GM21576 (cell line): Measurements from ENCODE around the gene L3MBTL4.
"Not testable (repeated sequence)": the region's sequence is repeated elsewhere in the genome, so short reads cannot be mapped to it uniquely, and the experiment has no call there.

ENCODE experiments used
- ATAC-seq: cut with Tn5 transposase; IDR thresholded peaks from one replicate; pipeline ENCODE4 v1.9.1; 2021; ENCODE audit warnings: mild to moderate bottlenecking, moderate library complexity; ENCODE audit not compliant: unreplicated experiment

The L3MBTL4 gene

DNA sequence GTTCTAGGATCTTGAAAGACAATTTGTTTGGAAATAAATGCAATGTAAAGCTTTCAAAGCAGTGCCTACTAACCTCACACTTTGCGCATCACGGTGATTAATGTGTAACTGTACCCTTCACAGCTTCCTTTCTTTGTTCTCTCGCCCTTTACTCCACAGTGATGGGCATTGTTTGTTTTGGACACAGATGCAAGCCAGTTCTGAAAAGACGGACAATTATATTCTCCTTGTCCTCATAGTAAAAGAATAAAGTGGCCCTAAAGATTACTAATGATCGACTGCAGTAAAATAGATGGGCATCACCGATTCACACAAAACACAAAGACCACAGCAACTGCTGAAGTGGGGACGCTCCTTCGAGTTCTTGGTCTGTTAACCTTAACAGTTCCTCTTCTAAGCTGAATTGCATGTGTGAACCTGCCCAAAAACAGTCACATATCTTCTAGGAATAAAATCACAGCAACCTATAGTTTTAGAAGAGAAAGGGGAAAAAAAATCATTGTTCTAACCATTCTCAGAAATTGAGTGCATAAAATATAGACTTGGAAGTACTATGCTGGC, 7.7 kb downstream of the L3MBTL4 start:
- no peak for ATAC-seq

DNA sequence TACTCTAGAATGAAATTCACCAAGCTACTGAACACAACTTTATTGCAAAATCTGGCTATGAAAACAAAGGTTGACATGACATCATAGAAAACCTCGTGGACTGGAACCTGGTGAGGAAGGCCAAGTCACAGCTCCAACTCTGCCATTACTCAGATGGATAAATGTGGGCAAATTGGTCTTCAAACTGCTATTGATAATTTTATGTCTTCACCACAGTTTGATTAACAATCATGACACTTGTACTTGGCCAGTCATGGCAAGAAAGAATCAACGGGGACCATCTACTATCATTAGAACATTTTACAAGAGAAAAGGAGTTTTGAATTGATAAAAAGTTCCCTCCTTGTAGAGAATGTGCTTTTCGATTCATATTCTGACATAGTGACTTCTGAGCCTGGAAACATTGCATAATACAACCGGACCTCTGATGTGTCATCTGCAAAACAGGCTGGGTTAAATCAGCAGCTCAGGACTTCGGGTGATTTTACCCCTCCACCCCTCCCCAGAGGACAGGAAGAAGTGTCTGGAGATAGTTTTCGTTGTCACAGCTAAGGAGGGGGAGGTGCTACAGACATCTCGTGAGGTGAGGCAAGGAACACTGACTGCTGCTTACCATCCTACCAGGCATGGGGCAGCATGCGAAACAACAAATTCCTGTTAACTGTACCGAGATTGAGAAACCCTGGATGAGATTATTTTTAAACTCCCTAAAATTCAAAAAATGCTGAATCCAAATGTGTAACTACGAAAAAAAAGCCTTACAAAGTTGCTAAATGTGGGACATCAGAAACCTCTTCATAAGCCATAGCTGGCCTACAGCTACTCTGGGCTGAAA, 8.4 kb downstream of the L3MBTL4 start:
- ATAC-seq, result no peak

DNA sequence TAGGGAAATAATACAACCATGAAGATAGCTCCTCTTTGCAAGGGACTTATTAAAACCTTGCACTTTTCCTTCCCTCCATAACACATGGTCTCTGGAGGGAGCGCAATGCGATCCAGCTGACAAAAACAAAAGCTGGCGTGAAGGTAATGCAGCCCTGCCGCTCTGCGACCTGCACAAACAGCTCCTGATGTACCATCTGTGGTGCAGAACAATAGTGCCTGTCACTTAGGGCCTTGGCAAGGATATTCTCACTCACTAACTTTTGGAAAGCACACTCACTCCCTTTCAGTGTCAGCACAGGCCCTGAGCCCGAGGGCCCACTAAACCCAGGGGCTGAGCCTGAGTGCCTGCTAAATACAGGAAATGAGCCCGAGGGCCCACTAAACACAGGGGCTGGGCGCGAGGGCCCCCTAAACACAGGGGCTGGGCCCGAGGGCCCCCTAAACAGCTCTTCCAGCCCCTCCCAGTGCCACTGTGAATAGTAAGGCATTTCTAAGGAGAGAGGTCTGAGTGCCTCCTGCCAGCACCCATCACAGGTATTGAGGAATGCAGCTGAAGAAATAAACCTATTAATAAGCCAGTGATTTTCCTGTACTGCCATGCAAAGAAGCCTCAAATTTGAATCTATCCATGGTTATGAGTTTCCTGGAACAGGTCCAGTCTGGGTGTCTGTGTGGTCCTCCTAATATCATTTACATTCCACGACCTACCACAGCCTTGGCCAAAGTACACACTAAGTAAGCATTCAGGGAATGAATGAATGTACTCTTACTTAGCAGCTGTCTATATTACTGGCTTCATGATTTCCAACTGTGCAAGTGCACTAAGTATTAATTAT, 9.3 kb downstream of the L3MBTL4 start:
- no peak for ATAC-seq

GRCh38 chr18:6404834-6405233, 9.9 kb downstream of the L3MBTL4 start:
- no peak for ATAC-seq

- ATAC-seq, result no peak
Measured at GRCh38 chr18:6401687-6402086, 13.0 kb downstream of the L3MBTL4 start.

DNA sequence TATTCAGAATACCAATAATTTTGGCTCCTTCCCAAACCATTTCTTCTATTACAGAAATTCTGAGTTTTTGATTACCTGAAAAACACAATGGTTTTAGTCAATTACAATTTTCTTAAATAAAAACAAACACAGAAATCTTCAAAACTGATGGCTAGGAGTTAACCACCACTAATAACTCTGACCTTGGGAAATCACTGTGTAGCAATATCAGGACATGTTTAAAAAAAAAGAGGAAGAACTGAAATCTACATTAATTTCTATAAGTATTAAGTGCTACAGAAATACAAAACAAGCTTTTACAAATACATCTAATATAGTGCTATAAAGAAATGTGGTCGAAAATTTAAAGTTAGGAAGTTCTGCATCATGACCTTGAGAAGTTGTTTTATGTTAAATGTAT, 14.9 kb downstream of the L3MBTL4 start:
- ATAC-seq, result no peak

DNA sequence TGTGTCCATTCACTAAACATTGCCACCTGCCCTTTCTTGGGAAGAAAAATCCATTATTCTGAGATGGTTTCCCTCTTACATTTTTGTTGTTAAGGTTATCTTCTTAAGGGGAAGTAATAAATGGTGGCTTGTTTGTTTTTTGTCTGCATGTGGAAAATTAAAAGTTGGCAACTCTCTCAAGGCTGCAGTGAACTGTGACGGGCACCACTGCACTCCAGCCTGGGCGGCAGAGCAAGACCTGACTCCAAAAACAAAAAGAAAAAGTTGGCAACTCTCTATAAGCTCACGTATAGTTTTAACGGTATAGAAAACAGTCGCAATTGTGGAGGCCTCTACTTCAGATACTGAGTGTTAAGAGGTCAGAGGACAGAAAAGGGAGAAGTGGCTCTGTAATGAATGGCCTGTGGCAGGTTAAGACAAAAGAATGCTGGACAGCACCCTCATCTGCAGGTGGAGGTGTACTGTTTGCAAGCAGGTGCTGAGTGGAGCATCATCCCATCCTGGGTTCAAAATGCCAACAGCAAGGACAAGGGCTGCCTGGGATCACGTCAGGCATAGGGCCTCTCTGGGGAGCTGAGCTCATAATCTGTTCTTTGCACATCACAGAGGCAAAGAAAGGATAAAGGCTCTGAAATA, 16.7 kb downstream of the L3MBTL4 start:
- no peak for ATAC-seq

- no peak for ATAC-seq
Measured at GRCh38 chr18:6396847-6397246, 17.9 kb downstream of the L3MBTL4 start.

DNA sequence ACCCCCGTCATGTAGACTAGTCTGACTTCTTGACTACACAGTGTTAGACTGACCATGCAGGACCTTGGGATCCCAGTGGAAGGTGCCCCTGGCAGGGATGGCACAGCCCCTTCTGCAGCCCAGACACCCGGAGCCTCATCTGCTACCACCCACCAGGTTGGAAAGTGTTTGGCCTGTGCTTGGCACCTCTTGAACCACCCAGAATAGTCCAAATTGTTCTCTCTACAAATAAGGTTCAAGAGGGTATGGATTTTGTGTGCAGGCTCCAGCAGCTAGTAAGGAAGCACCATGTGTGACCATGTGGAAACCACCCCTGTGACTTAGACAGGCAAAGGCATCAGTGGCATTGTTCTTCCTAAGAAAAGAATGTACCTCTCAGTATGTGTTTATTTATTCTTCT, 18.4 kb downstream of the L3MBTL4 start:
- no peak for ATAC-seq

- ATAC-seq, result no peak
Measured at GRCh38 chr18:6389005-6389404, 25.7 kb downstream of the L3MBTL4 start.

GRCh38 chr18:6382963-6383362, 31.7 kb downstream of the L3MBTL4 start:
- no peak for ATAC-seq

DNA sequence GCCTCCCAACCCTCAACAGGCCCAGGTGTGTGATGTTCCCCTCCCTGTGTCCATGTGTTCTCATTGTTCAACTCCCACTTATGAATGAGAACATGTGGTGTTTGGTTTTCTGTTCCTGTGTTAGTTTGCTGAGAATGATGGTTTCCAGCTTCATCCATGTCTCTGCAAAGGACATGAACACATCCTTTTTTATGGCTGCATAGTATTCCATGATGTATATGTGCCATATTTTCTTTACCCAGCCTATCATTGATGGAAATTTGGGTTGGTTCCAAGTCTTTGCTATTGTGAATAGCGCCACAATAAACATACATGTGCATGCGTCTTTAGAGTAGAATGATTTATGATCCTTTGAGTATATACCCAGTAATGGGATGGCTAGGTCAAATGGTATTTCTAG, 37.2 kb downstream of the L3MBTL4 start:
- ATAC-seq, result not testable (repeated sequence)

DNA sequence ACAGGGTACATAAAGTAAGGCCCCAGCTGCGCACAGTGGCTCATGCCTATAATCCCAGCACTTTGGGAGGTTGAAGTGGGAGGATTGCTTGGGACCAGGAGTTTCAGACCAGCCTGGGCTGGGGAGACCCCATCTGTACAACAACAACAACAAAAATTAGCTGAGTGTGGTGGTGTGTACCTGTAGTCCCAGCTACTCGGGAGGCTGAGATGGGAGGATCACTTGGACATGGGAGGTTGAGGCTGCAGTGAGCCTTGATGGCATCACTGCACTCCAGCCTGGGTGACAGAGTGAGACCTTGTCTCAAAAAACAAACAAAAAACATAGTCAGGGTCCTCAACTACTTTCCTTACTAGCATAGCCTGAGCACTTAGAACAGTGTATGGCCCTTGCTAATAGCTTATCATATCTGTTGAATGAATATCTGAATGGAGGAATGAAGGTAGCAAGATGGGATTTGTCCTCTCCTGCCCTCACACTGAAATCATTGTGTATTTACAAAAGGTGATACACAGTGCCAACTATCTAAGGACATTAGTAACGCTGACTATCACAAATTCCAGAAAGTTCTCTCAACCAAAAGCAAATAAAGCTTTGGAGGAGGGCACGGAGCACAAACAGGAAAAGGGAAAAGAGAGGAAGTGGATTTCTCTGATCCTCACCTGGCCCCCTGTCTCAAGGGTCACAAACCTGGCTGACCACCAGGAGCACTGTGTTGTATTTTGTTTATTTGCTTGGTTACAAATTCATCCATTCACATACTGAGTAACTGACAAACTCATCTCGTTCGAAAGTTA, 38.1 kb downstream of the L3MBTL4 start:
- ATAC-seq, result no peak

DNA sequence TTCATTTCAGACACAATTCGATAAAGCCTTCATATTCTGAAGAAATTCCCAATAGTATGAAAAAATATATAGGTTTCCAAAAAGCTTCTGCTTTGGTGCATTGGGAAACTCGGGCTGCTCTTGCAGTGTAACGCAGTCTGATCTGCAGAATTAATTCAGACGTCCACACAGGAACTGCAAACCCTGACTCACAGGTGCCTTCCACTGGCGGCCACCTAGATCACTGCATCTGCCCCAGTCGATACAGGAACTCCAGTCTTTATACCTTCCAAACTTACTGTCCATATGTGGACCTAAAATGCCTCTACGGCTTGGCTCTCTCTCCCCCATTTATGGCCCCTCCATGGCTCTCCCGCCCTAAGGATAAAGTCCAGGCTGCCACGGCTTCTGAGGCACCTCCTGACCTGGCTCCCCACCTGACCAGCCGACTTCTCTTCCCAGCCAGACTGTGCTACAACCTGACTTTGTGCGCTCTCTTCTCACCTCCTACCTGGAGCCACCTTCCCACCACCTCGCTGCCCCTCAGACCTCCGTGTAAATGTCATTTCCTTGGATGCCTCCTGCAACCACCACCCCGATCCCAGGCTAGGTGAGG, 39.7 kb downstream of the L3MBTL4 start:
- no peak for ATAC-seq

DNA sequence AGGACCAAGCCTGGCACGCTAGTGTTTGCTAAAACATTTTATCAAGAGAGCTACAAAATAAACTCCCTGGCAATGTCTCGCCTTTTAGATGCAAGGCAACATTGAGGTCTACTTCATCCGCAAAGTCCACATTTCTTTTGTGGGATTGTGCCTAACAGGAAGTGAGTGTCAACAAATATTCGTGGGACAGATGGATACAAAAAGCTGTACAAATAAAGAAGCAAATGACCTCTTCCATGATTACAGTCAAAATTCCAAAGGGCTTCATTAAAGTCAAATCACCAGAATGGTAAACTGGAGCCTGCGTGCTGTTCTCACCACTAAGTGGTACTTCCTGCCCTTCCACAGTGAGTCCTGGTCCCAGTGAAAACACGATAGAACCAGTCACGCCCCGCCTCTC, 40.4 kb downstream of the L3MBTL4 start:
- no peak for ATAC-seq

DNA sequence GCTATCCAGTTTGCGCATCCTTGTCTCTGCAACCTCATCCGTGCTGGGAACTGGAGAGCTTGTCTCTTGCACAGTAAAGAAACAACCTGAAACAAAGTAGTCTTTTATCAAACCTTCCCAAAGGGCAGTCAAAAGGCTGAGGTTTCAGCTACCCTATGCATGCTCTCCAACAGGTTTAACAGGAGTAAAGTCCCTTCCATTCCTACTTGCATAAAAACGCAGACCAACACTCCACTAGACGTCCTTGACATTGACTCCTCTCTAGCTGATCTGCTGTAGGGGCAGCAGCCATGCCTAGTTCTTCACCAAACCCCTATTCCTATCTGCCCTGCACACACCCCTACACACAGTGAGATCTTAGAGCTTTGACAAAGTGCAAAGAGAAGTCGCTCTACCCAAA, 41.5 kb downstream of the L3MBTL4 start:
- ATAC-seq, result no peak

DNA sequence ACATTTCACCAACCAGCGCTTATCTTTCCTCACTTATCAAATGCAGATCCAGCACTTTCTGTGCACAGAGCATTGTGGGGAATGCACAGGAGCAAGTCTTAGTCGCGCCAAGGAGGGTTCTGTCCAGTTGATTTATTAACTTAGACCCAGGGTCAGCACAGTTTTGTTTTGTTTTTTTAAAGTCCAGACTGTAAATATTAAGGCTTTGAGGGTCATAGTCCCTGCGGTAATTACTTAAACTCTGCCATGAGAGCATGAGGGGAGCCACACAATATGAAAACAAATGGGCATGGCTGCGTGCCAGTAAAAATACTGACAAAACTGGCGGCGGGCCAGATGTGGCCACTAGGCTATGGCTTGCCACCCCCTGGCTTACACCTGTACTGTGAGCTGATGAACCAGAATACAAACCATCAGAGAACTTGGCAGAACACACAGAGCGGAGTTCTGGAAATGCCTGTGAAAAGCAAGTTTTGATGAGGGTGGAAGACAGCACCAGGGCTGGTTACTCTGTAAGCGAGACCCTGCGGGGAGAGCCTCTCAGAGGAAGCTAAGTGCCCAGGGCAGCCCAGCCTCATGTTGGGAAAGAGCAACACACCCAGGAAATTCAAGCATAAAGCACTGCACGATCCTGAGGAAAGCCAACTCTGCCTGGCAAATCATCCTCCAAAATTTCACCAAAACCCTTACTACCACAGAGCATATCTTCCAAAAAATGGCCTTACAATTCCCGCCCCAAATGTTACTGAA, 43.6 kb downstream of the L3MBTL4 start:
- ATAC-seq, result no peak

DNA sequence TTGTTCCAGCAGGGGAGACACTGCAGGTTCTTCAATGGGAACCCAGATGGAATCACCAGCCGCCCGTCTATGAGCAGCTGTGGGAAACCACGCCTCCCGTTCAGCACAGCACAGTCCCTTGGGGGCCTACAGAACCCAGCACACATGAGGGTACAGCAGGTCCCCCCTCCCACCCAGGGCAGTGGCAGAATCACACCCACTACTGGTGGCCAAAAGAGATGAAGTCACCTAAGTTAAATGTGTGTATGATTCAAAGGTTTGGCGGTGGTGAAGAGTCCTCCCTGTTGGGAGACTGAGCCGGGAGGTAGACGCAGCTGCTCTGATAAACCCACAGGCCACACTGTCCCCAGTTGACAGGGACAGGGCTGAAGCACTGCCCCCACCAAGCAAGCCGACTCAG, 44.3 kb downstream of the L3MBTL4 start:
- ATAC-seq, result no peak

DNA sequence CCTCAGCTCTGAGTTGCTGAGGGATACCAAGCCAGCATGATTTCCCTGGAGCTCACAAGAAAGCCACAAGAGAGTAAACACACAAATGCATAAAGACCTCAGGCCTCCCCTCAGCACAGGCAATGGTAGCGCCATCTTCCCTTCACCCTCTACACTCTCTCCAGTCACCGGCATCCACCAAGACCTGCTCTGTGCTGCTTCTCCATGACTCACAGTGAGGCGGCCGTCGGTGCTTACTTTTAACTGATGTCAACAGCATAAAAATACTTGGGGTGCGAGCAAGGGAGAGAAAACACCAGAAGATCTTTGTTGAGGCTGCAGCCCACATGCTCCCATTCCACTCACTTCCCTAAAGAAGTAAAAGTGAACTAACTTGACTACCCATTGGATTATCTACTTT, 46.7 kb downstream of the L3MBTL4 start:
- ATAC-seq, result no peak
